ENCODE results near the gene CPLX4.

- TF ChIP-seq CTCF (IDR thresholded peaks at IDR 0.05) (no peak), POLR2AphosphoS5 (IDR thresholded peaks at IDR 0.05) (no peak), POLR2A (IDR thresholded peaks at IDR 0.05) (no peak), EP300 (IDR thresholded peaks at IDR 0.05) (no peak)
Measured at GRCh38 chr18:59268721-59269562, 49.5 kb downstream of the CPLX4 start.
